ENCODE measurements around the gene PLAAT1. TPM values are rescaled to one million over a fixed set of nuclear protein-coding genes. Genes with fewer than 3 reads are reported as not detected.
A peak's percentile ranks its signal among the peaks of the same experiment; 100 is the strongest.

PLAAT1 gene
- total RNA-seq, 6 experiments from 2014 or later, result 0.31 TPM; not detected in 5

DNA sequence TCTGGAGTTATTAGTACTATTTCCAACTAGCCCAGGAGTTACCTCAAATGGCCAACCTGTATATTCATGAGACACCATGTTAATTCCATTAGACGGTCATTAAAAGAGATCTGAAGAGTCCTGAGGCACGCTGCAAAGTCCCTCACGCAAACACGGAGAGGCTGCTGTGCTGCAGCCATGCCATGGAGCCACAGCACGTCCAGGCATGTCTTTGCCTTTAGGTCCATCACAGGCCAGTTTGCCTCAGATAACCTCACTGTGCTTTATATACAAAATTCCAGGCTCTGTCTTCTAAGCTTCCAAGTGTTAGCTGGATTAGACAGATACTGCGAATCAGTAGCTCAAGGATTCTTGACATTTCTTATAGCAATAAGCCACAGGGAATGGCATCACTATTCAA is 9.8 kb upstream of the PLAAT1 start:
- Histone ChIP-seq H3K27me3 (no peaks in the 10 kb centered on the region), H3K4me1 (no peaks in the 10 kb centered on the region), H3K36me3 (no peaks in the 10 kb centered on the region), H3K9me3 (no peaks in the 10 kb centered on the region), H3K27ac (no peak overlapping the region), H3K4me3 (no peak overlapping the region)
- ATAC-seq (no peak), DNase-seq (no peak)
- TF ChIP-seq, protein P1, sequence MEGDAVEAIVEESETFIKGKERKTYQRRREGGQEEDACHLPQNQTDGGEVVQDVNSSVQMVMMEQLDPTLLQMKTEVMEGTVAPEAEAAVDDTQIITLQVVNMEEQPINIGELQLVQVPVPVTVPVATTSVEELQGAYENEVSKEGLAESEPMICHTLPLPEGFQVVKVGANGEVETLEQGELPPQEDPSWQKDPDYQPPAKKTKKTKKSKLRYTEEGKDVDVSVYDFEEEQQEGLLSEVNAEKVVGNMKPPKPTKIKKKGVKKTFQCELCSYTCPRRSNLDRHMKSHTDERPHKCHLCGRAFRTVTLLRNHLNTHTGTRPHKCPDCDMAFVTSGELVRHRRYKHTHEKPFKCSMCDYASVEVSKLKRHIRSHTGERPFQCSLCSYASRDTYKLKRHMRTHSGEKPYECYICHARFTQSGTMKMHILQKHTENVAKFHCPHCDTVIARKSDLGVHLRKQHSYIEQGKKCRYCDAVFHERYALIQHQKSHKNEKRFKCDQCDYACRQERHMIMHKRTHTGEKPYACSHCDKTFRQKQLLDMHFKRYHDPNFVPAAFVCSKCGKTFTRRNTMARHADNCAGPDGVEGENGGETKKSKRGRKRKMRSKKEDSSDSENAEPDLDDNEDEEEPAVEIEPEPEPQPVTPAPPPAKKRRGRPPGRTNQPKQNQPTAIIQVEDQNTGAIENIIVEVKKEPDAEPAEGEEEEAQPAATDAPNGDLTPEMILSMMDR (IDR thresholded peaks at IDR 0.05), result no peak
- TF ChIP-seq POLR2A (IDR thresholded peaks at IDR 0.05), result no peak
- 74% methylated on average over 6 of the region's 6 CpGs for WGBS (ENCODE audit: insufficient coverage, low coverage, low lambda C conversion rate, missing lambda C conversion rate)
- intact Hi-C loops (cut with DNase I), result no loop called here

- Histone ChIP-seq H3K4me1 (peaks cover 0 to 6% (median 0%) of the 10 kb centered on the region in 4 donors), H3K9me3 (no peaks in the 10 kb centered on the region), H3K4me3 (no peak overlapping the region), H3K36me3 (no peaks in the 10 kb centered on the region), H3K27ac (no peak overlapping the region), H3K27me3 (no peaks in the 10 kb centered on the region)
- 22% methylated on average over 4 of the region's 4 CpGs for WGBS (ENCODE audit: insufficient coverage, low coverage, low lambda C conversion rate, missing lambda C conversion rate)
- ATAC-seq (no peak), DNase-seq (no peak)
- TF ChIP-seq, protein P1 (IDR thresholded peaks at IDR 0.05), result no peak
- TF ChIP-seq POLR2A (IDR thresholded peaks at IDR 0.05), result no peak
- intact Hi-C loops (cut with DNase I), result no loop called here
These were observed 4.4 kb upstream of the PLAAT1 start for GRCh38 chr3:193236599-193236998.

- 40% methylated on average over 5 of the region's 5 CpGs for WGBS (ENCODE audit: insufficient coverage, low coverage, low lambda C conversion rate, missing lambda C conversion rate)
- peaks cover 0 to 6% (median 0%) of the 10 kb centered on the region in 4 donors for H3K4me1 ChIP-seq
- ATAC-seq, result no peak
- no peak overlapping the region for H3K27ac ChIP-seq
- H3K4me3 ChIP-seq, result no peak overlapping the region
- no peaks in the 10 kb centered on the region for H3K9me3 ChIP-seq
- no peak for DNase-seq
- TF ChIP-seq, protein P1 (IDR thresholded peaks at IDR 0.05), result no peak
- no peak for TF ChIP-seq POLR2A (IDR thresholded peaks at IDR 0.05)
- H3K36me3 ChIP-seq, result no peaks in the 10 kb centered on the region
- H3K27me3 ChIP-seq, result no peaks in the 10 kb centered on the region
- intact Hi-C loops (cut with DNase I), result no loop called here
These were observed 4.0 kb upstream of the PLAAT1 start for GRCh38 chr3:193237030-193237429.

DNA sequence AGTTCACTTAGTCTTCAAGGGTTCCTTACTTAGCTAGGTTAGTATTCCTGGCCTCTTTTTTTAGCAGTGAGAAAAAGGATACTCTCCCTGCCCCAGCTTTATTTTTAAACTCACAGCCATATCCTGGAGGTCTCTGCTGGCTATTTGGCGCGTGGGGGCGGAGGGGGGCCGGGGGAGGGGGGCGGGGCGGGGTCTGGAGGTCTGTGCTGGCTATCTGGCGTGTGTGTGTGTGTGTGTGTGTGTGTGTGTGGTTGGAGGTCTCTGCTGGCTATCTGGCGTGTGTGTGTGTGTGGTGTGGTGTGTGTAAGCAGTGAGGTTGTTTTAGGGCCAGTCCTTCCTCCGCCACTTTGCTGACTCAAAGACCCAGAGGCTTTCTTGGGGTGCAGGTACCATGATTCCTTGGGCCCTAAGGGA is 579 bp upstream of the PLAAT1 start:
- intact Hi-C loops (cut with DNase I), result no loop called here
- Histone ChIP-seq H3K27ac (no peak overlapping the region), H3K36me3 (no peaks in the 10 kb centered on the region), H3K9me3 (no peaks in the 10 kb centered on the region), H3K4me3 (peak overlapping the region; percentile 15 to 43 (median 21)), H3K27me3 (no peaks in the 10 kb centered on the region), H3K4me1 (peaks cover 0 to 6% (median 0%) of the 10 kb centered on the region in 4 donors)
- ATAC-seq, result peak; percentile 17 to 31 (median 26)
- WGBS (ENCODE audit: insufficient coverage, low coverage, low lambda C conversion rate, missing lambda C conversion rate), result 13% methylated on average over 2 of the region's 9 CpGs
- DNase-seq, result no peak
- TF ChIP-seq, protein P1 (IDR thresholded peaks at IDR 0.05), result no peak
- TF ChIP-seq POLR2A (IDR thresholded peaks at IDR 0.05), result no peak

DNA sequence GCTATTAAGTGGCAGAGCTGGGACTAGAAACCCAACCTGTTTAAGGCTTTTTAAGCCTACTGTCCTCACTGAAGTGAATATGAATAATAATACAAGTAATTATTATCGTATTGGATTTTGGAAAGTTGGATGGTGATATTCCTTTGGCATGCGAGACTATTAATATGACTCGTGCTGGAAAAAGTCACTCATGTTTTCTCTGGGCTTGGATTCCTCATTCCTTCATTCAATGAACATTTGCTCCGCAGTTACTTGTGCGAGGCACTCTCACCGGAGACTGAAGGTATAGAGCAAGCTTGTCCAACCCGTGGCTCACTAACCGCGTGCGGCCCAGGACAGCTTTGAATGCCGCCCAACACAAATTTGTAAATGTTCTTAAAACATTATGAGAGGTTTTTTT is 694 bp downstream of the PLAAT1 start:
- peaks cover 0 to 6% (median 0%) of the 10 kb centered on the region in 4 donors for H3K4me1 ChIP-seq
- no peak for ATAC-seq
- 82% methylated on average over 11 of the region's 11 CpGs for WGBS (ENCODE audit: insufficient coverage, low coverage, low lambda C conversion rate, missing lambda C conversion rate)
- no peaks in the 10 kb centered on the region for H3K27me3 ChIP-seq
- intact Hi-C loops (cut with DNase I), result no loop called here
- H3K9me3 ChIP-seq, result no peaks in the 10 kb centered on the region
- no peak overlapping the region for H3K27ac ChIP-seq
- no peaks in the 10 kb centered on the region for H3K36me3 ChIP-seq
- H3K4me3 ChIP-seq, result no peak overlapping the region
- DNase-seq, result no peak
- TF ChIP-seq, protein P1 (IDR thresholded peaks at IDR 0.05), result no peak
- TF ChIP-seq POLR2A (IDR thresholded peaks at IDR 0.05), result no peak

Data from right lobe of liver (tissue), 6 donors.